Stimulated activated CD4-positive, alpha-beta T cell treated with anti-CD3 and anti-CD28 coated beads, TNF-alpha, amount 100 ng/mL, for 4 hours (primary cell): ENCODE data around the gene UQCR11.

Source experiments
- DNase-seq, 3 experiments: peaks; one replicate each; pipeline ENCODE4 v3.0.0-alpha.2; 2020; ENCODE audit warnings: low read depth in 3 of 3

Gene UQCR11

GRCh38 chr19:1636325-1637236 is 31.3 kb upstream of the UQCR11 start:
- no peak for DNase-seq

DNA sequence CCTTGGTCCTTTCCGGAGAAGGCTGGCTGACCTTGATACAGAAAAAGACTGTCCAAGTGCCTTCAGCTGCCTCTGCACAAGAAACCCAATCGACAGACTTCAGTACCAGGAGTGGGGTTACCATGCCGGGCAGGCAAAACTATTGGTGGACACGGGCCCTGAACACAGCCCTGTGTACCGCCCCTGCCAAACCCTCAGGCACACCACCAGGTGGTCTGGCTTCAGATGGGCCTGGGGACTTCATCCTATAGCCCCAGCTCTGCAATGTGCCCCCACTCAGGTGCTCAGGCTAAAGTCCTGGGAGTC is 29.6 kb upstream of the UQCR11 start:
- no peak for DNase-seq

DNA sequence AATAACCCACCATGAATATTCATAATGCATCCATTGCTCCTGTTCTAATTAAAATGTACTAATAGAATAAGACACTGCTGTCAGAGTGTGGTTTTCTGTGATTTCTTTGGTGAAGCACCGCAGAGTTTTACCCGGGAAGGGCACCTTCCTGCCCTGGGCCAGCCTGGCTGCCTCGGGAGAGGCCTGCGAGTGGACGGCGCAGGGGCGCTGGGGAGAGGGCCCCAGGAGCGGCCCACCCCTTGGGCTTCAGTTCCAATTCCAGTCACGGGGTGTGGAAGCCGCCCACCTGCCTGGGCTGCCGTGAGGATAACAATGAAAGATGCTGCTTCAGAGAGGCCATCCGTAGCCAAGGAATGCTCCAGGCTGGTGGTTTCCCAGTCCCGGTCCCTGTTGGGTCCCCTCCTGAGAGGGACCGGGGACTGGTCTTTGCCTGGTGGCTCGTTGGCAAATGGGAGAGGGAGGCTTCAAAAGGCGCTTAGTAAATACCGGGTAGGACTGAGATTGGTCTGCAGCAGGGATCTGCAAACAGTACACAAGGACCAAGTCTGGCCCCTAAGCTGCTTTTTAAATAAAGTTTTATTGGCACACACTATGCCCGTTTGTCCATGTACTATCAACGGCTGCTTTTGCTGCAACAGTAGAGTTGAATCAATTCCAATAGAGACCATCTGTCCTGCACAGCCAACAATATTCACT is 29.1 kb upstream of the UQCR11 start:
- DNase-seq = no peak

DNA sequence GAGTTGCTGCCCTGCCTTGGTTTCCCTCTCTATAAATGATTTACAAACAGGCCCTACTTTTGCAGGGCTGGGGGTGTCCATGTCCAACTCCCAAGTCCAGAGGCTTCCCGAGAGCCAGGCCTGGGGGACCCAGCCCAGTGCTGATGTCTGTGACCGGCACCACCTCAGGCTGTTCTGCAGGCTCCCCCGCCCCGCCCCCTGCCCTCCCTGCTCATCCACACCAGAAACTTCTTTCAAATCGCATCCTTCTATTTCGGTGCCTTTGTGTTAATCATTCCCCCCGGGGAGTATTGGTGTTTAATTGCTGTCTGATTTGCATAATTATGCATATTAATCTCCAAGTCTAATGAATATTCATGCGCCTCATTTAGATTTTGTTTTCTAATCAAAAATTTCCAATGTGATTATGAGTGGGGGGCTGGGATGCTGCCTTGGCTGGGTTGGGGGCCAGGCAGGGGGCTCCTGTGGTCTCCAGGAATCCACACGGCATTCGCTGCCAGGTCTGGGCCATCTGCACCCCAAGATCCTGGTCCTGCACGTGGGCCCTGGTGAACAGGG is 28.1 kb upstream of the UQCR11 start:
- no peak for DNase-seq

GRCh38 chr19:1632462-1633268 is 27.4 kb upstream of the UQCR11 start:
- no peak for DNase-seq

- DNase-seq = no peak
Measured at GRCh38 chr19:1631557-1632100, 26.4 kb upstream of the UQCR11 start.

- no peak for DNase-seq
Measured at GRCh38 chr19:1630811-1631210, 25.5 kb upstream of the UQCR11 start.

DNA sequence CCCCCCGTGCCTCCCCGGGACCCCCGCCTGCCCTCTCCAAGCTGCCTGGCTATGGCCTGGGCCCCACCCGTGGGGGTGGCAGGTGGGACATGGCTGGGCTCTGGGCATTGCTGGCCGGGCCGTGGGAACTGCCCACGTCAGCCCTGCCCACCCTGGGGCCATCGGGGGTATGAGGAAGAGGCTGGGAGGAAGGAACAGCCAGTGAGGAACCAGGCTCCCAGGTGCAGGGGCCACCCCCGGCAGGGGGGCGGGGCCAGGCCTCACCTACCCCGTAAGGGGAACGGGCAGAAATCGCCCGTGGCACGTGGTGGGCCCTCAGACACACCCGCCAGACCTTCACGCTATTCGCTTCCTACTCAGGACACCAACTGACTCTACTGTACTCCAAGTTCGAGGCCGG is 24.8 kb upstream of the UQCR11 start:
- no peak for DNase-seq

- DNase-seq = no peak
Measured at GRCh38 chr19:1629256-1629808, 24.1 kb upstream of the UQCR11 start.

GRCh38 chr19:1627194-1627593 is 21.9 kb upstream of the UQCR11 start:
- no peak for DNase-seq

DNA sequence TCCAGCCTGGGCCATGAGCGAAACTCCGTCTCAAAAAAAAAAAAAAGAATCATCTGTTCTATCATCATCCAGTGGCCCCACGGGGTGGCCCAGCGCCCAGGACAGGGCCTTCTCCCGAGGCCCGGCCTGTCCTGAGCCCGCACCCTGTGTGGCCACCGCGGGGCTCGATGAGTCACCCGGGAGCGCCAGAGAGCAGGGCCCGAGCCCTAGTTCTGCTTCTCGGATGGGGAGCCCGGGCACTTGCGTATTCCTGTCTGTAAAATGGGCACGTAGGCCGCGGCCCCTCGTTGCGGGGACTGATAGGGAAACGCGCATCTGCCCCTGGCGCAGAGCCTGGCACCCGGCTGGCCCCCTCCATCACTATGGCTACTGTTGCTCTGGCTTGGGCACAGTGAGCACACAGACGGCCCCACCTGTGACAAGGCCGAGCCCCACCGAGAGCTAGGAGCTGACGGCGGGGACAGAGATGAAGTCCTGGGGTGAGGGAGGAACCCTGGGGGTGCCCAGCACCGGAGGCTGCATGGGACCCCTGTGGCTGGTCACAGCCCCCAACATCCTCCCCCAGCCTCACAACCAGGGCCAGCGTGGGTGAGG is 21.3 kb upstream of the UQCR11 start:
- DNase-seq = no peak

- DNase-seq = peak in 1 of 3 experiments; percentile 30
Measured at GRCh38 chr19:1624458-1624857, 19.2 kb upstream of the UQCR11 start.

- no peak for DNase-seq
Measured at GRCh38 chr19:1622541-1622940, 17.3 kb upstream of the UQCR11 start.

DNA sequence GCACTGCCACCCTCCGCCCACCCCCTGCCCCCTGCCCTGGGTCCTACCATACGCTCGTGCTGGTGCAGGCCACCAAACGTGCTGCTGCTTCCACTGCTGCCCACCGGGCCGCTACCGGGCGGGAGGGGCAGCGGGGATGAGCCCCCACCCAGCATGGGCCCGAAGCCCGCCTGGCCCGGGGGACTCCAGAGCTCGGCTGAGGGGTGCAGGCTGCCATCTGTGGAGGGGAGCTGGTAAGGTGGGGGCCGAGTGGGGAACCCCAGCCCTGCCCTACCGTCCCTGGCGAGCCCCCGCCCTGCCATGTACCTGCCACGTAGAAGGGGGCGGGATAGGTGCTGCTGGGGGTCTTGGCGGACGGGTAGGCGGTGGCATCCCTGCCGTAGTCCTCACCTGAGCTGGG is 16.7 kb upstream of the UQCR11 start:
- DNase-seq = no peak

GRCh38 chr19:1621574-1621973 is 16.3 kb upstream of the UQCR11 start:
- DNase-seq = no peak

DNA sequence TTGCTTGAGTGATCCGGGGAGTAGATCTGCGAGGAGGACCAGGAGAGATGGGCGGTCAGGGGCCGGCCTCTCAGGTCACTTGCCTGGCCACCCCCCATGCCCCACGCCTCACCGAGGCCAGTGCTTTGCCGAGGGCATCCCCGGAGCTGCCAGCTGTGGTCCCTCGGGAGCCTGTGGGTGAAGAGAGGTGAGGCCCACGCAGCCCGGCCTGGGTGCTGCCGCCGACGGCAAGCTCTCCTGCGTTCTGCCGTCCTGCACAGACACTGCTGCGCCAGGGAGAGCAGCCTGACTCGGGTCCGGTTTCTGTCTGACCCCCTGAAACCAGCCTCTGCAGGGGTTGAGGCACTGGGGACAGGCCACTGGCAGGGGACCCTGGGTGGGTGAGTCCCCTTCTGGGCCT is 15.8 kb upstream of the UQCR11 start:
- no peak for DNase-seq

DNA sequence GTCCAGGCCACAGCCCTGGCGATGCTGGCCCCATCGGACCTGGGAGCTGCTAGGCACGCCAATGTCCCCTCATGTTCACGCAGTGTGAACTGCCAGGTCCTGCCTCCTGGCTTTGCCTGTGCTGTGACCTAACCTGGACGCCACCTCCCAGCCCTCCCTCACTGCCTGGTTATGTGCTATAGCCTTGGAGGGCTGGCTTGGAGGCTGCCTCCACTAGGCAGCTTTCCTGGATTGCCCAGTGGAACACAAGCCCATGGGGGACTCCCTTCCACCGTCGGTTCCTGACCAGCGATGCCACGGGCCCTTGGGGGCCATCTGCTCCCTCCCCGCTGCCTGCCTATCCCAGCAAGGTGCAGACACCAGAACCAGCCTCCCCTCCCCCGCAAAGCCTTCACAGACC is 15.2 kb upstream of the UQCR11 start:
- DNase-seq = no peak

DNA sequence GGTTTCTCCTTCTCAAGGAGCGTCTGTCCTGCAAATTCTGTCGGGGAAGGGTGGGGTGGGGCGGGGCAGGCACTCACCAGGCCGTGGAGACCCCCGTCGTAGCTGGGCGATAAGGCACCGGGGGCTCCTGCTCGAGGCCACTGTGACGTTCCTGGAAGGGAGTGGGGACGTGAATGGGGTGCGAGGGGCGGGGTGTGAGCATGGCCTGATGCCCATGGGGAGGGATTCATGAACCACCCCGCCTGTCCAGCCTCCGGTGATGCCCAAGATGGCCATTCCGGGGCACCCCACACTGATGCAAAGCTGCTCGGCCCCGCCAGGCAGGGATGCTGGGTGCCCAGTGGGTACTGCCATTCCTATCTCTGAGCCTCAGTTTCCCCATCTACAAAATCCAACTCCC is 14.4 kb upstream of the UQCR11 start:
- no peak for DNase-seq

DNA sequence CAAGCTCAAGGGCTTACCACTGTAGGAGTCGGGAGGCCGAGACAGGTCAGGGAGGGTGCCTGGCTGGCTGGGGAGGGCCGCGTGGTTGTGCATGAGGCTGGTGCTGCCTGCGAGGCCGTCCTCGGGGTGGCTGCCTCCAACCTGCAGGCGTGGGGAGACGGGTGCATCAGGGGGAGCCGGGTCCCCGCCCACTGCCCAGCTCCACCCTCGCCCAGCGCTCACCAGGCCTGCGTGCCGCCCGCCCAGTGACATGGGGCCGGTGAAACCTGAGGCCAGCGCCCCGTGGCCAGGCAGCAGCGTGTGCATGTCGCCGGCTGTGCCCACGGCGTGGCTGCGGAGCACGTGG is 13.8 kb upstream of the UQCR11 start:
- DNase-seq = no peak

- no peak for DNase-seq
Measured at GRCh38 chr19:1618157-1619093, 13.2 kb upstream of the UQCR11 start.
